ENCODE results near the gene SLC26A2. TPM values are rescaled to one million over a fixed set of nuclear protein-coding genes. Genes with fewer than 3 reads are reported as not detected.

The SLC26A2 gene
- total and polyA plus RNA-seq, 2 of the 8 experiments (the other 6 are each of a cell fraction or from before 2014, with no cell fraction given) = 3.7 to 11.4 TPM

- H2AK5ac ChIP-seq (ENCODE audit: low read depth, low read length) = no peak overlapping the region
- FAIRE-seq = no peak
- no peak overlapping the region for H2AFZ ChIP-seq (ENCODE audit: low read length)
- TF ChIP-seq SIX5 (IDR thresholded peaks at IDR 0.05; ENCODE audit: low read depth, low read length) (no peak), GTF2F1 (IDR thresholded peaks at IDR 0.05; ENCODE audit: borderline replicate concordance, low read depth, low read length) (no peak), BCL11A (IDR thresholded peaks at IDR 0.05; ENCODE audit: low read depth in 2 of 2, low read length in 2 of 2) (no peak), SP4 (IDR thresholded peaks at IDR 0.05; ENCODE audit: low read length) (no peak), SUZ12 (IDR thresholded peaks at IDR 0.05; ENCODE audit: low read length) (no peak), FOSL1 (IDR thresholded peaks at IDR 0.05; ENCODE audit: insufficient read depth, low read depth, low read length) (no peak), KDM1A (IDR thresholded peaks at IDR 0.05; ENCODE audit: borderline replicate concordance, low read length) (no peak), ZNF274 (IDR thresholded peaks at IDR 0.05; ENCODE audit: borderline replicate concordance, extremely low read depth, low read length) (no peak), RAD21 (IDR thresholded peaks at IDR 0.05 in 1 of 2, conservative IDR thresholded peaks at IDR 0.05 in 1 of 2; ENCODE audit: low read depth in 2 of 2, low read length in 2 of 2) (no peak), E2F6 (IDR thresholded peaks at IDR 0.05) (no peak), PHF8 (conservative IDR thresholded peaks at IDR 0.05; ENCODE audit: low read depth, low read length) (no peak), JUND (IDR thresholded peaks at IDR 0.05; ENCODE audit: low read length) (no peak), KDM5A (IDR thresholded peaks at IDR 0.05; ENCODE audit: low read length) (no peak), JUN (IDR thresholded peaks at IDR 0.05; ENCODE audit: low read depth, low read length) (no peak)
Observed at GRCh38 chr5:149941795-149942194, 18.8 kb upstream of the SLC26A2 start.

More at GRCh38 chr5:149941795-149942194, 18.8 kb upstream of the SLC26A2 start:
- no peaks in the 10 kb centered on the region for H3K27me3 ChIP-seq (replicated peaks in 1 of 4; ENCODE audit: control insufficient read depth in 3 of 4, extremely low read depth in 1 of 4, insufficient read depth in 3 of 4, low read length in 3 of 4)
- no peaks in the 10 kb centered on the region for H3K36me3 ChIP-seq (ENCODE audit: control insufficient read depth in 2 of 4, insufficient read depth in 4 of 4, low read length in 3 of 4)
- no peak overlapping the region for H4K91ac ChIP-seq (replicated peaks; ENCODE audit: insufficient read length, low read length)
- H3K79me1 ChIP-seq (ENCODE audit: low read depth, low read length) = no peaks in the 10 kb centered on the region
- H2BK12ac ChIP-seq (ENCODE audit: low read depth, low read length) = no peak overlapping the region
- no peak overlapping the region for H3K56ac ChIP-seq (replicated peaks; ENCODE audit: insufficient read length, low read depth, low read length)
- H3K9ac ChIP-seq (replicated peaks in 1 of 4; ENCODE audit: extremely low read depth in 1 of 4, low read depth in 3 of 4, low read length in 3 of 4) = no peak overlapping the region
- ChIA-PET CTCF (ENCODE audit: partially characterized antibody) (interaction anchor here (1.1 kb wide), 1 partner anchor 14 kb away, joined by 3 read pairs; no protein-coding TSS in a partner anchor), POLR2A (ENCODE audit: partially characterized antibody) (interaction anchor here (0.6 kb wide), 1 partner anchor 351 kb away, joined by 3 read pairs; no protein-coding TSS in a partner anchor)
- H2BK120ac ChIP-seq (replicated peaks; ENCODE audit: low read depth, low read length) = no peak overlapping the region
- no peak overlapping the region for H3K27ac ChIP-seq (ENCODE audit: low read depth, low read length)
- no peak overlapping the region for H2BK20ac ChIP-seq (ENCODE audit: low read length)
- no peaks in the 10 kb centered on the region for H3K79me2 ChIP-seq (ENCODE audit: control insufficient read depth in 1 of 2, insufficient read depth in 2 of 2, low read length in 2 of 2)
- no peak overlapping the region for H4K8ac ChIP-seq (ENCODE audit: extremely low read depth, insufficient read depth, low read length)
- H2BK5ac ChIP-seq (ENCODE audit: low read depth, low read length) = no peak overlapping the region
- H3K14ac ChIP-seq (ENCODE audit: insufficient read length) = no peak overlapping the region
- no peak overlapping the region for H3K18ac ChIP-seq (ENCODE audit: extremely low read depth, low read length)
- no peaks in the 10 kb centered on the region for H3K23me2 ChIP-seq (ENCODE audit: low read depth, low read length)
- H3K4me2 ChIP-seq (ENCODE audit: insufficient read depth in 1 of 2, low read depth in 2 of 2, low read length in 2 of 2) = no peak overlapping the region
- no peaks in the 10 kb centered on the region for H3K9me3 ChIP-seq (ENCODE audit: insufficient read depth in 2 of 2, low read depth in 1 of 2, low read length in 1 of 2)
- H3K4me1 ChIP-seq (replicated peaks in 1 of 4; ENCODE audit: control insufficient read depth in 3 of 4, insufficient read depth in 4 of 4, low read length in 3 of 4) = peaks cover 0 to 3% (median 1%) of the 10 kb centered on the region in 4 experiments; a peak in 1 of 7 replicates
- H4K20me1 ChIP-seq (replicated peaks in 1 of 2; ENCODE audit: control insufficient read depth in 1 of 2, insufficient read depth in 2 of 2, low read length in 2 of 2) = no peaks in the 10 kb centered on the region
- no peak for DNase-seq (ENCODE audit: low read depth in 1 of 2, low spot score in 2 of 2)
- H4K5ac ChIP-seq (ENCODE audit: insufficient read length, low read depth, low read length) = no peak overlapping the region
- 88% methylated on average over 4 of the region's 4 CpGs; no CpG with 5 or more reads in 1 of the 2 experiments for WGBS, 2 experiments (ENCODE audit: extremely low coverage in 1 of 2, insufficient coverage in 1 of 2, insufficient read length in 1 of 2, insufficient replicate concordance in 2 of 2, low coverage in 1 of 2, low lambda C conversion rate in 2 of 2, missing lambda C conversion rate in 1 of 2)
- no peak overlapping the region for H2BK15ac ChIP-seq (ENCODE audit: low read length)
- H3K4ac ChIP-seq (replicated peaks; ENCODE audit: insufficient read length, low read depth, low read length) = no peak overlapping the region
- no peak overlapping the region for H3K23ac ChIP-seq (ENCODE audit: insufficient read length)
- no peak overlapping the region for H3K4me3 ChIP-seq (ENCODE audit: extremely low read depth in 1 of 4, insufficient read depth in 2 of 4, low read depth in 3 of 4, low read length in 4 of 4)
